Measurements from ENCODE around the gene PIGT. TPM values are rescaled to one million over a fixed set of nuclear protein-coding genes. Genes with fewer than 3 reads are reported as not detected.

Gene PIGT
- total RNA-seq, 1 donor from 2014 or later, result 80.6 TPM

- no peak for TF ChIP-seq CTCF (conservative IDR thresholded peaks at IDR 0.05)
- no peak overlapping the region for H3K4me3 Mint-ChIP-seq
- H3K27me3 Mint-ChIP-seq, result no peaks in the 10 kb centered on the region
- no peaks in the 10 kb centered on the region for H3K9me3 Mint-ChIP-seq
- H3K27ac Mint-ChIP-seq, result peak overlapping the region; percentile 72
- H3K4me1 Mint-ChIP-seq (ENCODE audit: unreplicated experiment), result peaks cover 22% of the 10 kb centered on the region
- DNase-seq (ENCODE audit: extremely low spot score, unreplicated experiment), result no peak
- no peaks in the 10 kb centered on the region for H3K36me3 Mint-ChIP-seq
Observed at GRCh38 chr20:45441746-45442145, 25.8 kb downstream of the PIGT start.

GRCh38 chr20:45444050-45444449 lies 28.1 kb downstream of the PIGT start:
- H3K4me1 Mint-ChIP-seq (ENCODE audit: unreplicated experiment), result peaks cover 22% of the 10 kb centered on the region
- TF ChIP-seq CTCF (conservative IDR thresholded peaks at IDR 0.05), result no peak
- no peak for DNase-seq (ENCODE audit: extremely low spot score, unreplicated experiment)
- H3K4me3 Mint-ChIP-seq, result peak overlapping the region; percentile 33
- no peaks in the 10 kb centered on the region for H3K36me3 Mint-ChIP-seq
- H3K27ac Mint-ChIP-seq, result peak overlapping the region; percentile 97
- H3K27me3 Mint-ChIP-seq, result no peaks in the 10 kb centered on the region
- H3K9me3 Mint-ChIP-seq, result no peaks in the 10 kb centered on the region

GRCh38 chr20:45445805-45446562 lies 30.0 kb downstream of the PIGT start:
- Mint-ChIP-seq H3K36me3 (no peaks in the 10 kb centered on the region), H3K9me3 (no peaks in the 10 kb centered on the region), H3K4me3 (peak overlapping the region; percentile 79), H3K27me3 (no peaks in the 10 kb centered on the region), H3K27ac (peak overlapping the region; percentile 97), H3K4me1 (ENCODE audit: unreplicated experiment) (peaks cover 22% of the 10 kb centered on the region)
- peak; percentile 78 for TF ChIP-seq CTCF (conservative IDR thresholded peaks at IDR 0.05)
- no peak for DNase-seq (ENCODE audit: extremely low spot score, unreplicated experiment)

- no peak for TF ChIP-seq CTCF (conservative IDR thresholded peaks at IDR 0.05)
- no peak for DNase-seq (ENCODE audit: extremely low spot score, unreplicated experiment)
- Mint-ChIP-seq H3K27ac (peak overlapping the region; percentile 5), H3K4me3 (no peak overlapping the region), H3K9me3 (no peaks in the 10 kb centered on the region), H3K36me3 (no peaks in the 10 kb centered on the region), H3K27me3 (peaks cover 5% of the 10 kb centered on the region), H3K4me1 (ENCODE audit: unreplicated experiment) (peaks cover 22% of the 10 kb centered on the region)
Observed at GRCh38 chr20:45448270-45448669, 32.3 kb downstream of the PIGT start.

- peaks cover 14% of the 10 kb centered on the region for H3K4me1 Mint-ChIP-seq (ENCODE audit: unreplicated experiment)
- H3K36me3 Mint-ChIP-seq, result no peaks in the 10 kb centered on the region
- H3K27ac Mint-ChIP-seq, result no peak overlapping the region
- peaks cover 5% of the 10 kb centered on the region for H3K27me3 Mint-ChIP-seq
- no peaks in the 10 kb centered on the region for H3K9me3 Mint-ChIP-seq
- H3K4me3 Mint-ChIP-seq, result no peak overlapping the region
- no peak for TF ChIP-seq CTCF (conservative IDR thresholded peaks at IDR 0.05)
- no peak for DNase-seq (ENCODE audit: extremely low spot score, unreplicated experiment)
Observed at GRCh38 chr20:45449528-45449927, 33.6 kb downstream of the PIGT start.
